AG10803 (cell line): Measurements from ENCODE around the gene PLCG1.

Experiments used
- DNase-seq: peaks from one replicate; pipeline ENCODE4 v3.0.0; 2010; ENCODE audit warnings: low read depth
- H3K4me3 ChIP-seq: 2 replicates; pipeline ENCODE4 v1.5.1; 2011; ENCODE audit warnings: mild to moderate bottlenecking, low read length, control low read depth
- TF ChIP-seq, protein P1 (sequence below): conservative IDR thresholded peaks from 2 replicates; pipeline ENCODE4 v1.5.1; 2011; ENCODE audit warnings: mild to moderate bottlenecking, low read length, control low read depth, inconsistent platforms

PLCG1 gene

DNA sequence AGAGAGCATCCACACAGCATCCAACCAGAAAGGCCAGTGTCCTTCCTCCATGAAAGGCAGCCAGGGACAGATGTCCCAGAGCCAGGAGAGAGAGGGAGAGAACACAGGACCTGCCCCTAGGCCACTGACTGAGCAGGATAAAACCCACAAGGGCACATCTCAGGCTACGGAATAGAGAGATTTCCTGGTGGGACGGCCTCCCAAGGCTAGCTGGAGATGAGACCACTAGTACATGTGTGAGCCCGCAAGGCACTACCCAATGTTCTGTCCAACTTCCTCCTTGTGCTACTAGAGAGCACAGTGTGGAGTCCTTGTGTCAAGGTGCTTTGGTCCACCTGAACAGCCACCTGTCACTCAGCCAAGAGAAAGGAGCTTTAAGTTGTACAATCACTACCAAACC, 44.2 kb downstream of the PLCG1 start:
- H3K4me3 ChIP-seq, result no peak overlapping the region
- TF ChIP-seq, protein P1, sequence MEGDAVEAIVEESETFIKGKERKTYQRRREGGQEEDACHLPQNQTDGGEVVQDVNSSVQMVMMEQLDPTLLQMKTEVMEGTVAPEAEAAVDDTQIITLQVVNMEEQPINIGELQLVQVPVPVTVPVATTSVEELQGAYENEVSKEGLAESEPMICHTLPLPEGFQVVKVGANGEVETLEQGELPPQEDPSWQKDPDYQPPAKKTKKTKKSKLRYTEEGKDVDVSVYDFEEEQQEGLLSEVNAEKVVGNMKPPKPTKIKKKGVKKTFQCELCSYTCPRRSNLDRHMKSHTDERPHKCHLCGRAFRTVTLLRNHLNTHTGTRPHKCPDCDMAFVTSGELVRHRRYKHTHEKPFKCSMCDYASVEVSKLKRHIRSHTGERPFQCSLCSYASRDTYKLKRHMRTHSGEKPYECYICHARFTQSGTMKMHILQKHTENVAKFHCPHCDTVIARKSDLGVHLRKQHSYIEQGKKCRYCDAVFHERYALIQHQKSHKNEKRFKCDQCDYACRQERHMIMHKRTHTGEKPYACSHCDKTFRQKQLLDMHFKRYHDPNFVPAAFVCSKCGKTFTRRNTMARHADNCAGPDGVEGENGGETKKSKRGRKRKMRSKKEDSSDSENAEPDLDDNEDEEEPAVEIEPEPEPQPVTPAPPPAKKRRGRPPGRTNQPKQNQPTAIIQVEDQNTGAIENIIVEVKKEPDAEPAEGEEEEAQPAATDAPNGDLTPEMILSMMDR, result no peak
- DNase-seq, result no peak

DNA sequence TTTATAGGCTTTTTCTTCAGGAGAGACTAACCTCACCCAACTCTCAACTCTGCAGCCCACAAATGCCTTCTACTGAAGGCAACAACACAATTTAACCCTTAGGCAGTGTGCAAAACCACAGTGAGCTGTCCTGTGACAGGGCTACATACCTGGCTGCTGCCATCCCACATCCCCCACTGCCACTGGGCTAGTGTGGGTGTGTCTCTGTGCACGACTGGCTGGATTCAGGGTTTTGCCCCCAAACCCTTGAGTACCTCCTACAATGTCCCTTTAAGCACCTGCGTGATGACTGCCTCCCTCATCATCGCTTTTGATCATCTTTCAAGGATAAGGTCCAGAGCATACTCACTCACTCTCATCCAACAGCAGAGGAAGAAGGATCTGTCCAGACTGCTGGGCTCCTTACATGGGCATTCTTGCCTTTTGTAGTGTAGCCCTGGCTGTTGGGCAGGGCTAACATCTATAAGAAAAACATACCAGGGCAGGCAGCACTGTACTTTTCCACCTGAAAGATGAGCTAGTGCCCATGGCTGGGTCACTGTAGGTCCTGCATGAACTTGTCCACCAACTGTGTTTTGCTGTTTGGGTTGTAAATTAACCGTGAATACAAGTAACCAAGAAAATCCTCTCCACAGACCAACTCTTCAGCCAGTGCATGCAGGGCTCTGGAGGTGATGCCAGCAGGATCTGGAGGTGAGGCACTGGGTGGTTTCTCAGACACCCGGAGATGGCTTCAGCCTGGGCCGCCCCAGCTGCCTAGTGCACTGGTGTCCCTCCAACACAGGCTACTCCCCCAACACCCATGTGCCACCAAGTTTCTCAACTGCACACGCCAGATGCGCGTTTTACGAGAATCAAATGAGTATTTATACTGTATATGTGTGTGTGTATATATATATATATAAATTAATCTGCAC, 45.2 kb downstream of the PLCG1 start:
- no peak for DNase-seq
- TF ChIP-seq, protein P1, result no peak
- H3K4me3 ChIP-seq, result no peak overlapping the region

DNA sequence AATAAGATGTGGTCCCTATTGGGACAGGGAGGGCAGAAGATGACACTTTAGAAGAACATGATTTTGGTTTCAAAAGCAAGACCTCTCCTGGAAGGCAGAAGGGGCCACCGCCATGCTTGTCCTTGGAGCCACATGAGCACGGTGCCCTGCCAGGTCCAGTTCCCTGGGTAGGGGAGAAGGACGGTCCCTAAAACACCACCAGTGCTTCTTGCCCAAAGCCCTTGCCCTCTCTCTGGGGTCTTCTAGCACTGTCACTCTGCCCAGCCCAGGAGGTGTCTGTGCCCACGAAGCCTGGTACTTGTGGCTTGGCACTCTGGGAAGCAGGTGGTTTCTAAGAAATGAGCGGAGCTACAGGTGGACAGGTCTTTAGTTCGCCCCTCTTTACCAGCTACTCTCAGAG, 46.0 kb downstream of the PLCG1 start:
- TF ChIP-seq, protein P1, result no peak
- H3K4me3 ChIP-seq, result no peak overlapping the region
- DNase-seq, result no peak

GRCh38 chr20:41183831-41184230, 46.5 kb downstream of the PLCG1 start:
- no peak for DNase-seq
- no peak overlapping the region for H3K4me3 ChIP-seq
- TF ChIP-seq, protein P1, result no peak

DNA sequence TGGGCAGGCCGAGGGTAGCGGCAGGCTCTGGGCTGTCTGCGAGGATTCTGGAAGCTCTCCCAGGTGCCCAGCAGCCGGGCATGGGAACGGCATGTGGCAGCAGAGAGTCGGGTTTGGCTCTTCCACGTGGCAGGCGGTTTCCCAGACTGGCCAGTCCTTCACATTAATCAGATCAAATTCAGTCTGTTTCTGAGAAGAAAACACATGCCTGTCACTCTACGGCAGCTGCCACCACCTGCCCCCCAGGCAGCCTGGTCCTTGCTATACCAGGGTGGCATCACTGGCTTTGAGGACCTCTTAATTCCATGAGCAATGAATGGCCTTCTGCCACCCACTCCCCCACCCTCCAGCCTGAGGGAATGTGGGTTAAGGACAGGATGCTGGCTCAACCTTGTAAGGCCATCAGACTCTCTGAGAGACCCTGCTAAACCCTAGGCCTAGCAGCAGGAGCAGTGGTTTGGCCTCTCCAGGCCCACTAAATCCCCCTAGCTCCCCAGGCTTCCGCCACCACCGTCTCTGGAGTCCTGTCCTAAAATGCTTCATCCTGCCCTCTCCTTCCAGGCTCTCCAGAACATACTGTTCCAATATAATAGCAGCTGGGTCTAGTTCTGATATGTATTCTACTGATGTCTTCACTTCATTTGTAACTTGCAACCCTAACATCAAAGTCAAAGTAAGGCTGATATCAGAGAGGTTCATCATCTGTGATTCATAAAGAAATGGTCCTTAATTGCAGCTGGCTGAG, 47.8 kb downstream of the PLCG1 start:
- TF ChIP-seq, protein P1, result no peak
- H3K4me3 ChIP-seq, result no peak overlapping the region
- no peak for DNase-seq

DNA sequence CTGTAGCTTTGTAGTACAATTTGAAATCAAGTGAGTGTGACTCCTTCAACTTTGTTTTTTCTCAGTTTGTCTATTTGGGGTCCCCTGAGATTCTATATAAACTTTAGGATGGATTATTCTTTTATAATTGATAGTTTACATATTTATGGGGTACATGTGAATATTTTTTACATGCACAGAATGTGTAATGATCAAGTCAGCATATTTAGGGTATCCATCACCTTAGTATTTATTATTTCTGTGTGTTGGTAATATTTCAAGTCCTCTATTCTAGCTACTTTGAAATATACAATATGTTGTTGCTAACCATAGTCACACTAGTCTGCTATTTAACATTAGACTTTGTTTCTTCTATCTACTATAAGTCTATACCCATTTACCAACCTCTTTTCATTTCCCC, 50.3 kb downstream of the PLCG1 start:
- DNase-seq, result no peak
- TF ChIP-seq, protein P1, result no peak

More for the DNA sequence above, 50.3 kb downstream of the PLCG1 start:
- no peak overlapping the region for H3K4me3 ChIP-seq
